Neural cell (in vitro differentiated cells): ENCODE results near the gene ASCC3. TPM values are rescaled to one million over a fixed set of nuclear protein-coding genes. Genes with fewer than 3 reads are reported as not detected.

ENCODE experiments used
- H2AFZ ChIP-seq: fragments of 200-600, 300-800 bp; sonication (generic), shearing (Covaris generic); 2 replicates; pipeline ENCODE4 v1.6.0; 2014; ENCODE audit warnings: low read depth, mild to moderate bottlenecking, antibody characterized with exemption, low read length, moderate library complexity
- H3F3A ChIP-seq: fragments of 200-600 bp; shearing (Covaris generic); 2 replicates; pipeline ENCODE4 v1.6.1; 2016; ENCODE audit warnings: mild to moderate bottlenecking, moderate library complexity, mixed read lengths, antibody characterized with exemption, low read length; ENCODE audit not compliant: insufficient read depth, poor library complexity, severe bottlenecking
- H3K27ac ChIP-seq: fragments of 200-600, 300-800 bp; sonication (generic), shearing (Covaris generic); 2 replicates; pipeline ENCODE4 v1.5.1; 2014; ENCODE audit warnings: mild to moderate bottlenecking, low read length, moderate library complexity
- H3K27me3 ChIP-seq: fragments of 300-800, 200-600 bp; sonication (generic), shearing (Covaris generic); 2 replicates; pipeline ENCODE4 v1.6.0; 2014; ENCODE audit warnings: mild to moderate bottlenecking, low read depth, low read length, moderate library complexity; ENCODE audit not compliant: insufficient read depth
- H3K36me3 ChIP-seq: fragments of 300-800, 200-600 bp; sonication (generic), shearing (Covaris generic); 2 replicates; pipeline ENCODE4 v1.5.1; 2014; ENCODE audit warnings: mild to moderate bottlenecking, antibody characterized with exemption, low read length, moderate library complexity; ENCODE audit not compliant: insufficient read depth
- H3K4me2 ChIP-seq: fragments of 300-800, 200-600 bp; sonication (generic), shearing (Covaris generic); 2 replicates; pipeline ENCODE4 v1.6.0; 2014; ENCODE audit warnings: mild to moderate bottlenecking, low read length
- H3K4me3 ChIP-seq: fragments of 300-800, 200-600 bp; sonication (generic), shearing (Covaris generic); 2 replicates; pipeline ENCODE4 v1.5.1; 2014; ENCODE audit warnings: mild to moderate bottlenecking, low read length, moderate library complexity
- H3K79me2 ChIP-seq: fragments of 200-600 bp; shearing (Covaris generic); replicated peaks from 2 replicates; pipeline ENCODE4 v1.6.0; 2014; ENCODE audit warnings: mild to moderate bottlenecking, low read length, moderate library complexity; ENCODE audit not compliant: insufficient read depth
- H3K9ac ChIP-seq: fragments of 300-800, 200-600 bp; sonication (generic), shearing (Covaris generic); 2 replicates; pipeline ENCODE4 v1.6.1; 2016; ENCODE audit warnings: mild to moderate bottlenecking, low read length, mixed read lengths
- H3K9me2 ChIP-seq: fragments of 200-600 bp; shearing (Covaris generic); 2 replicates; pipeline ENCODE4 v1.6.1; 2016; ENCODE audit warnings: mild to moderate bottlenecking, low read length, mixed read lengths; ENCODE audit not compliant: insufficient read depth
- H3K9me3 ChIP-seq: fragments of 200-600, 300-800 bp; sonication (generic), shearing (Covaris generic); 2 replicates; pipeline ENCODE4 v1.6.1; 2016; ENCODE audit warnings: mild to moderate bottlenecking, mixed run types, low read length, moderate library complexity, mixed read lengths
- H4K20me1 ChIP-seq: fragments of 200-600 bp; shearing (Covaris generic); 2 replicates; pipeline ENCODE4 v1.6.1; 2016; ENCODE audit warnings: mild to moderate bottlenecking, mixed run types; ENCODE audit not compliant: insufficient read depth
- EP300 ChIP-seq: fragments of 450-650 bp; conservative IDR thresholded peaks from 2 replicates; pipeline ENCODE4 v1.6.1; 2014; ENCODE audit warnings: antibody characterized with exemption, mild to moderate bottlenecking, moderate library complexity; ENCODE audit not compliant: poor library complexity, severe bottlenecking
- EZH2 ChIP-seq: fragments of 200-600, 300-800 bp; shearing (Covaris generic), sonication (generic); IDR thresholded peaks from 2 replicates; pipeline ENCODE4 v1.6.1; 2014; ENCODE audit warnings: antibody characterized with exemption, low read length, borderline replicate concordance, mild to moderate bottlenecking; ENCODE audit not compliant: insufficient read depth, poor library complexity, severe bottlenecking
- MXI1 ChIP-seq: fragments of 450-650 bp; conservative IDR thresholded peaks from 2 replicates; pipeline ENCODE4 v1.6.1; 2014; ENCODE audit warnings: antibody characterized with exemption, mild to moderate bottlenecking; ENCODE audit not compliant: poor library complexity, severe bottlenecking
- POLR2AphosphoS5 ChIP-seq: IDR thresholded peaks from 2 replicates; pipeline ENCODE4 v1.6.1; 2012
- RAD21 ChIP-seq: fragments of 450-650 bp; conservative IDR thresholded peaks from 2 replicates; pipeline ENCODE4 v1.6.1; 2014; ENCODE audit warnings: antibody characterized with exemption, mild to moderate bottlenecking, moderate library complexity
- SMC3 ChIP-seq: fragments of 450-650 bp; conservative IDR thresholded peaks from 2 replicates; pipeline ENCODE4 v1.6.1; 2014; ENCODE audit warnings: antibody characterized with exemption, mild to moderate bottlenecking, moderate library complexity; ENCODE audit not compliant: poor library complexity
- TAF1 ChIP-seq: IDR thresholded peaks from 2 replicates; pipeline ENCODE4 v1.6.1; 2012; ENCODE audit warnings: low read depth
- polyA plus RNA-seq: library from polyadenylated mRNA; depleted of rRNA; stranded (reverse); fragments of >200 nt; gene quantifications from 2 replicates; pipeline ENCODE4 v1.2.3, GENCODE V29; 2014
- TF ChIP-seq, protein P1 (sequence below): IDR thresholded peaks from 2 replicates; pipeline ENCODE4 v1.6.1; 2012; ENCODE audit warnings: borderline replicate concordance
- TF ChIP-seq, protein P2 (sequence below): fragments of 450-650 bp; IDR thresholded peaks from 2 replicates; pipeline ENCODE4 v1.5.1; 2014; ENCODE audit warnings: antibody characterized with exemption, mild to moderate bottlenecking, moderate library complexity; ENCODE audit not compliant: poor library complexity, severe bottlenecking

Gene ASCC3
- polyA plus RNA-seq, 1 donor from 2014 or later, result 14.9 TPM

DNA sequence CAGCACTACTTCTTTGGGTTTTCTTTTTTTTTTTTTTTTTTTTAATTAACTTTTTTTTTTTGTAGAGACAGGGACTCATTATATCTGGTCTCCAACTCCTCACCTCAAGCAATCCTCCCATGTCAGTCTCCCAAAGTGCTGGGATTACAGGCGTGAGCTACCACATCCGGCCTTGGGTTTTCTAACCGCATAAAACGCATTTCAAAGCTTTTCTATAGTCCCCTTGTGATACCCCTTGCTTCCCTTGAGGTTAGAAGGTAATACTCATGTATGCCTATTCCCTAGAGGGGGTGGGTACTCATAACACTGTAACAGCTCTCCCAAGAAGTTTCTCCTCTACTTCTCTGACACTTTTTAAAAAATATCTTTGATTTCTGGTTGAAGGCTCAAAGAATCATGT lies 23.9 kb upstream of the ASCC3 start:
- TF ChIP-seq TAF1 (no peak), RAD21 (no peak)
- Histone ChIP-seq H4K20me1 (no peaks in the 10 kb centered on the region), H2AFZ (no peak overlapping the region), H3K79me2 (no peaks in the 10 kb centered on the region), H3K27ac (no peak overlapping the region), H3K9ac (no peak overlapping the region), H3K9me3 (no peaks in the 10 kb centered on the region), H3K36me3 (no peaks in the 10 kb centered on the region), H3K27me3 (no peaks in the 10 kb centered on the region), H3K9me2 (no peaks in the 10 kb centered on the region), H3K4me2 (no peak overlapping the region), H3K4me3 (no peak overlapping the region), H3F3A (no peaks in the 10 kb centered on the region)

DNA sequence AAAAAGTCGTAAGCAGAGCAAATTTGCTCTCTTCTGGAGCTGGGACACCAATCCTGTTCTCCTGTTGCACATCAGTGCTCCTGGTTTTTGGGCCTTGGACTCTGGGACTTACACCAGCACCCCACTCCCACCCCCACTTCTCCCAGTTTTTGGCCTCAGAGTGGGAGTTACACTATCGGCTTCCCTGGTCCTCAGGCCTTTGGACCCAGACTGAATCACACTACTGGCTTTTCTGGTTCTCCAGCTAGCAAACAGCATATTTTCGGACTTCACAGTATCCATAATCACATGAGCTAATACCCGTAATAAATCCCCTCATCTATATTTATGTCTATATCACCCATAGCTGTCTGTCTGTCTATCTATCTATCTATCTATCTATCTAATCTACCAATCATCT lies 23.2 kb upstream of the ASCC3 start:
- Histone ChIP-seq H2AFZ (no peak overlapping the region), H3K27me3 (no peaks in the 10 kb centered on the region), H3K9me3 (no peaks in the 10 kb centered on the region), H3F3A (no peaks in the 10 kb centered on the region), H4K20me1 (no peaks in the 10 kb centered on the region), H3K9ac (no peak overlapping the region), H3K9me2 (no peaks in the 10 kb centered on the region), H3K79me2 (no peaks in the 10 kb centered on the region), H3K4me2 (no peak overlapping the region), H3K36me3 (no peaks in the 10 kb centered on the region), H3K4me3 (no peak overlapping the region), H3K27ac (no peak overlapping the region)
- TF ChIP-seq, protein P1, sequence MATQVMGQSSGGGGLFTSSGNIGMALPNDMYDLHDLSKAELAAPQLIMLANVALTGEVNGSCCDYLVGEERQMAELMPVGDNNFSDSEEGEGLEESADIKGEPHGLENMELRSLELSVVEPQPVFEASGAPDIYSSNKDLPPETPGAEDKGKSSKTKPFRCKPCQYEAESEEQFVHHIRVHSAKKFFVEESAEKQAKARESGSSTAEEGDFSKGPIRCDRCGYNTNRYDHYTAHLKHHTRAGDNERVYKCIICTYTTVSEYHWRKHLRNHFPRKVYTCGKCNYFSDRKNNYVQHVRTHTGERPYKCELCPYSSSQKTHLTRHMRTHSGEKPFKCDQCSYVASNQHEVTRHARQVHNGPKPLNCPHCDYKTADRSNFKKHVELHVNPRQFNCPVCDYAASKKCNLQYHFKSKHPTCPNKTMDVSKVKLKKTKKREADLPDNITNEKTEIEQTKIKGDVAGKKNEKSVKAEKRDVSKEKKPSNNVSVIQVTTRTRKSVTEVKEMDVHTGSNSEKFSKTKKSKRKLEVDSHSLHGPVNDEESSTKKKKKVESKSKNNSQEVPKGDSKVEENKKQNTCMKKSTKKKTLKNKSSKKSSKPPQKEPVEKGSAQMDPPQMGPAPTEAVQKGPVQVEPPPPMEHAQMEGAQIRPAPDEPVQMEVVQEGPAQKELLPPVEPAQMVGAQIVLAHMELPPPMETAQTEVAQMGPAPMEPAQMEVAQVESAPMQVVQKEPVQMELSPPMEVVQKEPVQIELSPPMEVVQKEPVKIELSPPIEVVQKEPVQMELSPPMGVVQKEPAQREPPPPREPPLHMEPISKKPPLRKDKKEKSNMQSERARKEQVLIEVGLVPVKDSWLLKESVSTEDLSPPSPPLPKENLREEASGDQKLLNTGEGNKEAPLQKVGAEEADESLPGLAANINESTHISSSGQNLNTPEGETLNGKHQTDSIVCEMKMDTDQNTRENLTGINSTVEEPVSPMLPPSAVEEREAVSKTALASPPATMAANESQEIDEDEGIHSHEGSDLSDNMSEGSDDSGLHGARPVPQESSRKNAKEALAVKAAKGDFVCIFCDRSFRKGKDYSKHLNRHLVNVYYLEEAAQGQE, result no peak
- TF ChIP-seq TAF1, result no peak

DNA sequence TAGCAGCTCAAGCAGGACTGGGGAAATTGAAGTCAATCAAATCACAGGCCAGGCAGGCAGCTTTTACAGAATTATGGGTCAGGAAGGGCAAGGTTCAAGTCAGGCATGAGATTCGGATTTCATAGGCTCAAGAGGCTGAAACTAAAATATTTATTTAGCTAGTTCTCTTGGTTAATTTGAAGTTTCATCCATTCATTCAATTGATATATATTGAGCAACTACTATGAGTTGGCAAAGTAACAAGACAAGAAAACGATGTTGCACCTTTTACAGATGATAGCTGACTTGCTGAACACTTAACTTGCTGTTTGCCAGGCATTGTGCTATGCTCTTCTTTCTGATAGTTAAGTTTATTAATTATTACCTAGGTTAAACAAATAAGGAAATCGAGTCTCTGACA lies 20.5 kb upstream of the ASCC3 start:
- H3K9me3 ChIP-seq, result no peaks in the 10 kb centered on the region
- H3K27ac ChIP-seq, result no peak overlapping the region
- TF ChIP-seq, protein P1, result no peak
- TF ChIP-seq RAD21 (no peak), TAF1 (no peak), MXI1 (no peak), EP300 (no peak), POLR2AphosphoS5 (no peak), EZH2 (no peak), SMC3 (no peak)
- TF ChIP-seq, protein P2, sequence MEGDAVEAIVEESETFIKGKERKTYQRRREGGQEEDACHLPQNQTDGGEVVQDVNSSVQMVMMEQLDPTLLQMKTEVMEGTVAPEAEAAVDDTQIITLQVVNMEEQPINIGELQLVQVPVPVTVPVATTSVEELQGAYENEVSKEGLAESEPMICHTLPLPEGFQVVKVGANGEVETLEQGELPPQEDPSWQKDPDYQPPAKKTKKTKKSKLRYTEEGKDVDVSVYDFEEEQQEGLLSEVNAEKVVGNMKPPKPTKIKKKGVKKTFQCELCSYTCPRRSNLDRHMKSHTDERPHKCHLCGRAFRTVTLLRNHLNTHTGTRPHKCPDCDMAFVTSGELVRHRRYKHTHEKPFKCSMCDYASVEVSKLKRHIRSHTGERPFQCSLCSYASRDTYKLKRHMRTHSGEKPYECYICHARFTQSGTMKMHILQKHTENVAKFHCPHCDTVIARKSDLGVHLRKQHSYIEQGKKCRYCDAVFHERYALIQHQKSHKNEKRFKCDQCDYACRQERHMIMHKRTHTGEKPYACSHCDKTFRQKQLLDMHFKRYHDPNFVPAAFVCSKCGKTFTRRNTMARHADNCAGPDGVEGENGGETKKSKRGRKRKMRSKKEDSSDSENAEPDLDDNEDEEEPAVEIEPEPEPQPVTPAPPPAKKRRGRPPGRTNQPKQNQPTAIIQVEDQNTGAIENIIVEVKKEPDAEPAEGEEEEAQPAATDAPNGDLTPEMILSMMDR, result no peak
- no peaks in the 10 kb centered on the region for H4K20me1 ChIP-seq
- no peak overlapping the region for H3K4me2 ChIP-seq
- no peaks in the 10 kb centered on the region for H3F3A ChIP-seq
- H2AFZ ChIP-seq, result no peak overlapping the region
- no peak overlapping the region for H3K4me3 ChIP-seq
- no peaks in the 10 kb centered on the region for H3K36me3 ChIP-seq
- no peaks in the 10 kb centered on the region for H3K79me2 ChIP-seq
- no peak overlapping the region for H3K9ac ChIP-seq
- no peaks in the 10 kb centered on the region for H3K9me2 ChIP-seq
- no peaks in the 10 kb centered on the region for H3K27me3 ChIP-seq
